Calu3 (cell line): ENCODE measurements around the gene NFATC1. TPM values are rescaled to one million over a fixed set of nuclear protein-coding genes. Genes with fewer than 3 reads are reported as not detected.

Source experiments
- BruUV-seq: library from RNA; stranded (reverse); fragments of 400-500 nt; replicated peaks from 2 replicates; lab custom pipeline; 2021; lab: Mats Ljungman, UMichigan
- CTCF ChIA-PET: fragments of 300-600 bp; sonication (Branson Sonifier 250); formaldehyde crosslinking; loops from one replicate; lab custom pipeline; 2022; ENCODE audit warnings: antibody characterized with exemption; lab: Charles Lee
- DNase-seq: peaks from one replicate; pipeline ENCODE4 v3.0.0; 2022
- H3K27ac Mint-ChIP-seq: one replicate; pipeline ENCODE4 v1.8.0; 2022; ENCODE audit warnings: mixed read lengths; ENCODE audit not compliant: unreplicated experiment
- H3K27me3 Mint-ChIP-seq: one replicate; pipeline ENCODE4 v1.8.0; 2022; ENCODE audit warnings: mixed read lengths; ENCODE audit not compliant: unreplicated experiment
- H3K36me3 Mint-ChIP-seq: one replicate; pipeline ENCODE4 v1.8.0; 2022; ENCODE audit warnings: mild to moderate bottlenecking, moderate library complexity, mixed read lengths; ENCODE audit not compliant: insufficient read depth, unreplicated experiment
- H3K4me1 Mint-ChIP-seq: one replicate; pipeline ENCODE4 v1.8.0; 2022; ENCODE audit warnings: mild to moderate bottlenecking, low read depth, mixed read lengths; ENCODE audit not compliant: unreplicated experiment
- H3K4me3 Mint-ChIP-seq: one replicate; pipeline ENCODE4 v1.8.0; 2022; ENCODE audit warnings: mild to moderate bottlenecking, low read depth, moderate library complexity, mixed read lengths; ENCODE audit not compliant: unreplicated experiment
- H3K9me3 Mint-ChIP-seq: one replicate; pipeline ENCODE4 v1.8.0; 2022; ENCODE audit warnings: low read depth, mixed read lengths; ENCODE audit not compliant: unreplicated experiment
- CTCF ChIP-seq: fragments of 200-600 bp; IDR thresholded peaks from one replicate; pipeline ENCODE4 v1.8.0; 2022; ENCODE audit warnings: antibody characterized with exemption; ENCODE audit not compliant: unreplicated experiment
- intact Hi-C: fragments of 100-400 bp; cut with micrococcal nuclease; formaldehyde crosslinking; loops from one replicate; pipeline ENCODE4 v1.10.0; 2022; ENCODE audit not compliant: unreplicated experiment
- total RNA-seq: library from RNA; stranded (reverse); gene quantifications from 2 replicates; pipeline ENCODE4 v1.2.3, GENCODE V29; 2022

Gene NFATC1
- total RNA-seq, 1 experiment from 2014 or later, result 5.9 TPM

DNA sequence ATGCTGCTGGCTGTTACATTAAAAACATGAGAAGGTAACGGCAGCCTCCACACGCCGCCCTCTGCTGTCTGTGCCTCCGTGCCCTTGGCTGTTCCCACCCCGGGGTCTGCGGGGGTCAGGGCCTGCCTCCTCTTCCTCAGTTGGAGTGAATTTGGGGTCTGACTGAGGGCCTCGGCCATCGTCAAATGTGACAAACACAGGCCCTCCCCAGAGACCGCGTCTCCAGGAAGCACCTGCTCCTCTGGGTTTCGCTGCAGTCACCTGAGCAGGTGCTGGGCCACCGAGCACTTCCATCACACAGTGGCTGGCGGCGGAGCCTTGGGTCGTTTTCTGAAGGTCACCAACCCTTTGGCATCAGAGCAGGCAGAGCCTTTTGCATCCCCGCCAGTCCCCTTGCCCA is 70.9 kb downstream of the NFATC1 start:
- CTCF ChIA-PET, result no interaction called here
- intact Hi-C loops, result no loop called here
- Mint-ChIP-seq H3K36me3 (peaks cover 9% of the 10 kb centered on the region), H3K4me1 (no peaks in the 10 kb centered on the region), H3K9me3 (peaks cover 2% of the 10 kb centered on the region), H3K27me3 (no peaks in the 10 kb centered on the region), H3K27ac (no peak overlapping the region), H3K4me3 (no peak overlapping the region)
- DNase-seq, result no peak
- BruUV-seq, result no TSS peak
- TF ChIP-seq CTCF, result no peak

- no peaks in the 10 kb centered on the region for H3K27me3 Mint-ChIP-seq
- DNase-seq, result no peak
- peaks cover 2% of the 10 kb centered on the region for H3K9me3 Mint-ChIP-seq
- no TSS peak for BruUV-seq
- H3K4me3 Mint-ChIP-seq, result no peak overlapping the region
- no peaks in the 10 kb centered on the region for H3K4me1 Mint-ChIP-seq
- no peak for TF ChIP-seq CTCF
- intact Hi-C loops, result no loop called here
- peaks cover 9% of the 10 kb centered on the region for H3K36me3 Mint-ChIP-seq
- H3K27ac Mint-ChIP-seq, result no peak overlapping the region
- CTCF ChIA-PET, result no interaction called here
Measured at GRCh38 chr18:79467126-79467525, 71.4 kb downstream of the NFATC1 start.

DNA sequence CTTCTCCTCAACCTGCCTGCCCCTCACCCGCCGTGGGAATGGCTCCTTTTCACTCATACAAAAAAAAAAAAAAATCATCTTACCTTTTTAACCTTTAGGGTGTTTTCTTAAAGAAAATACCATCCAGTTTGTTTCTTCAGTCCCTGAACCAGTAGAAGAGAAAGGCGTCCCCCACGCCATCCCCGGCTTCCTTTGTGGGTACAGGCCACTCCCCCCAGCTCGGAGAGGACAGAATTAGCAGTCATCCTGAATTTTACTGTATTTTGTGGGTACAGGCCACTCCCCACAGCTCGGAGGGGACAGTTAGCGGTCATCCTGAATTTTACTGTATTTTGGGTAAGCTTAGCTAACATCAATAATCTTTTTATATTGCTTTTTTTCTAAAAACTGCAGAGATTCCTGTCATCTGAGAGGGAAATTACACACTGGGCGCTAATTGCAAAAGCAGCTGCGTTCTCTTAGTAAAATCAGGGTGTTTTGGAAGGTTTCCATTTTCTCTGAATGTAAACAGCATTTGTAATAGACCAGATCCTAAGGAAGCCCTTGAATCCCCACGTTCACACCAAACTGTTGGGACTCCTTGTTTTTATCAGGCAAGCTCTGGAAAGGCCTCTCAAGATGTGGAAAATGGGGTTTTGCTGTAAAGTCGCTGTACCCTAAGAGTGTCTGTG is 72.5 kb downstream of the NFATC1 start:
- Mint-ChIP-seq H3K9me3 (peaks cover 2% of the 10 kb centered on the region), H3K4me3 (no peak overlapping the region), H3K27ac (no peak overlapping the region), H3K4me1 (no peaks in the 10 kb centered on the region), H3K36me3 (peaks cover 9% of the 10 kb centered on the region), H3K27me3 (no peaks in the 10 kb centered on the region)
- no peak for DNase-seq
- CTCF ChIA-PET, result no interaction called here
- TF ChIP-seq CTCF, result no peak
- no TSS peak for BruUV-seq
- intact Hi-C loops, result no loop called here

DNA sequence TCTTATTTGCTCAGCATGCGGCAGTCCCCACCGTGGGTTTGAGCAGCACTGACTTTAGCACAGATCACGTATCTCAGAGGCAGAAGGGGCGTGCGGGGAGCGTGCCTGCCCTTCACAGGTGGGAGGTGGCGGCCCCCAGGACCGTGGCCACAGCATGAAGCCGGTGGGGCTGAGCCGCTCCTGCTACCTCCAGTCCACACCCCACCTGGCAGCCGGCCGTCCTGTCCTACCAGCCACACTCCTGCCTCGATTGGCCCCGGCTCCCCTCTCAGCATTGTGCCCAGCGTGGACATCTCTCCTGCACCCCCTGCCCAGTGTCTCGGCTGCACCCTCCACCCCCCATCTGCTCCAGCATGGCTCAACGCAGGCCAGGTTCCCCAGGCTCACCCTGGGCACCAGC is 73.6 kb downstream of the NFATC1 start:
- no peak overlapping the region for H3K4me3 Mint-ChIP-seq
- CTCF ChIA-PET, result no interaction called here
- BruUV-seq, result no TSS peak
- intact Hi-C loops, result no loop called here
- no peaks in the 10 kb centered on the region for H3K27me3 Mint-ChIP-seq
- no peak for TF ChIP-seq CTCF
- peaks cover 9% of the 10 kb centered on the region for H3K36me3 Mint-ChIP-seq
- peaks cover 2% of the 10 kb centered on the region for H3K9me3 Mint-ChIP-seq
- H3K4me1 Mint-ChIP-seq, result no peaks in the 10 kb centered on the region
- H3K27ac Mint-ChIP-seq, result no peak overlapping the region
- DNase-seq, result no peak
